ENCODE results near the gene INTS6L.

- TF ChIP-seq POLR2AphosphoS5 (IDR thresholded peaks at IDR 0.05; ENCODE audit: low read depth, low read length) (no peak), POLR2A (IDR thresholded peaks at IDR 0.05; ENCODE audit: low read depth, low read length) (no peak)
These were observed 40.4 kb upstream of the INTS6L start for GRCh38 chrX:135480076-135480475.
